Ishikawa (cell line): ENCODE results near the gene SLC25A42.

Experiments used
- CEBPB ChIP-seq: IDR thresholded peaks from 2 replicates; pipeline ENCODE4 v1.6.1; 2012
- CREB1 ChIP-seq: IDR thresholded peaks from 2 replicates; pipeline ENCODE4 v1.6.1; 2012; ENCODE audit warnings: low read depth
- EGR1 ChIP-seq: IDR thresholded peaks from 2 replicates; pipeline ENCODE4 v1.6.1; 2012
- EP300 ChIP-seq: IDR thresholded peaks from 2 replicates; pipeline ENCODE4 v1.6.1; 2012; ENCODE audit warnings: borderline replicate concordance
- FOXM1 ChIP-seq: IDR thresholded peaks from 2 replicates; pipeline ENCODE4 v1.6.1; 2012; ENCODE audit warnings: low read depth, borderline replicate concordance
- NFIC ChIP-seq: IDR thresholded peaks from 2 replicates; pipeline ENCODE4 v1.6.1; 2012
- RAD21 ChIP-seq: IDR thresholded peaks from 2 replicates; pipeline ENCODE4 v1.6.1; 2012; ENCODE audit warnings: low read depth
- REST ChIP-seq: IDR thresholded peaks from 2 replicates; pipeline ENCODE4 v1.6.1; 2012; ENCODE audit warnings: low read depth, mild to moderate bottlenecking
- TAF1 ChIP-seq: IDR thresholded peaks from 2 replicates; pipeline ENCODE4 v1.6.1; 2012; ENCODE audit warnings: low read depth, mild to moderate bottlenecking
- TCF12 ChIP-seq: IDR thresholded peaks from 2 replicates; pipeline ENCODE4 v1.6.1; 2012; ENCODE audit warnings: low read depth
- YY1 ChIP-seq: IDR thresholded peaks from 2 replicates; pipeline ENCODE4 v1.6.1; 2012; ENCODE audit warnings: low read depth
- ZBTB7A ChIP-seq: IDR thresholded peaks from 2 replicates; pipeline ENCODE4 v1.6.1; 2012; ENCODE audit warnings: low read depth
- TF ChIP-seq, protein P1 (sequence below): IDR thresholded peaks from 2 replicates; pipeline ENCODE4 v1.6.1; 2012
- TF ChIP-seq, protein P2 (sequence below): IDR thresholded peaks from 2 replicates; pipeline ENCODE4 v1.6.1; 2012

SLC25A42 gene

GRCh38 chr19:19064098-19064722 is 416 bp downstream of the SLC25A42 start:
- TF ChIP-seq ZBTB7A = peak; percentile 98; the same call in 1 of the 2 replicates
- TF ChIP-seq CEBPB = no peak

DNA sequence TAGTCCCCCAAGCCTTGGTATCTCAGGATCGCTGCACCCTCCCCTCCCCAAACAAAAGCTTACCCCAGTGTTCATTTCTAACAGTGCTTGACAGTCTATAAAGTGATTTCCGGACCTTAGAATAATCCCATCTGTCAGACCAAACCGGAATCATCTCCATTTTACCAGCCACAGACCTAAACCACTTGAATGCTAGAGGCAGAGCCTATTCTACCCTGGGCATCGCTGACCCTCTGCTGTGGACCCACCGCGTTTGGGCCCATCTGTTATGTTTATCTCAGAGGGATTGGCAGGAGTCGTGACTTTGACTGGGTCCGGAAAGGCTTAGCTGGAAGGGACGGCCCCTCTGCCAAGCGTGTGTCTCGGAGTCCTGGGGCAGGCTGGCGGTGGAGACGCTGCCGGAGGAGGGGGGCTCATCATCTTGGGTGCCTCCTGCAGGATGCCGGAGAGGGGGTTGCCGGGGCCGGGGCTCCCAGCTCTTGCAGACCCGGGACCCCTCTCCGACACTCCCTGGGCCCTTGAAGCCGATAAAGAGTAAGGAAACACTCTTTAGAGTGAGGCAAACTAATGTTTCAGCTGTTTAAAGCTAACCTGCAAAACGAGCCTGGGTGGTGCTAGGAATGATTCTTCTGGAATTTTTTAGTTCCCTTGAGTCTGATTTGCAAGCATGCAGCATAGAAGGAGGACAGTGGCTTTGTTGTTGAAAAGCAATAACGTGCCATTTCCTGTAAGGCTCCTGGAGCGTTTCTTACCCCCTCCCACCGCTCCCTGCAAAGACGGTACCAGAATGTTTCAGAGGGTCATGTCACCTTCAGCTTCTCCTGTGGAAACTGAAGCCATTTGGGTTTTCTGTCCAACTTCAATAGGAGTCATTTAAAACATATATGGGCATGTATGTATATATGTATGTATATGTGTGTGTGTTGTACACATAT is 1.3 kb downstream of the SLC25A42 start:
- TF ChIP-seq FOXM1 = no peak
- TF ChIP-seq TAF1 = no peak
- TF ChIP-seq EP300 = no peak
- no peak for TF ChIP-seq RAD21
- no peak for TF ChIP-seq NFIC
- TF ChIP-seq EGR1 = no peak
- TF ChIP-seq REST = no peak
- TF ChIP-seq ZBTB7A = no peak
- TF ChIP-seq CREB1 = no peak

GRCh38 chr19:19067276-19068072 is 3.7 kb downstream of the SLC25A42 start:
- no peak for TF ChIP-seq CREB1
- TF ChIP-seq, protein P1, sequence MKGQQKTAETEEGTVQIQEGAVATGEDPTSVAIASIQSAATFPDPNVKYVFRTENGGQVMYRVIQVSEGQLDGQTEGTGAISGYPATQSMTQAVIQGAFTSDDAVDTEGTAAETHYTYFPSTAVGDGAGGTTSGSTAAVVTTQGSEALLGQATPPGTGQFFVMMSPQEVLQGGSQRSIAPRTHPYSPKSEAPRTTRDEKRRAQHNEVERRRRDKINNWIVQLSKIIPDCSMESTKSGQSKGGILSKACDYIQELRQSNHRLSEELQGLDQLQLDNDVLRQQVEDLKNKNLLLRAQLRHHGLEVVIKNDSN = no peak
- TF ChIP-seq CEBPB = no peak
- no peak for TF ChIP-seq RAD21
- TF ChIP-seq, protein P2, sequence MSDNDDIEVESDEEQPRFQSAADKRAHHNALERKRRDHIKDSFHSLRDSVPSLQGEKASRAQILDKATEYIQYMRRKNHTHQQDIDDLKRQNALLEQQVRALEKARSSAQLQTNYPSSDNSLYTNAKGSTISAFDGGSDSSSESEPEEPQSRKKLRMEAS = no peak
- TF ChIP-seq FOXM1 = no peak
- no peak for TF ChIP-seq TCF12
- TF ChIP-seq ZBTB7A = no peak
- TF ChIP-seq EP300 = no peak
- TF ChIP-seq REST = no peak
- no peak for TF ChIP-seq TAF1
- no peak for TF ChIP-seq YY1

DNA sequence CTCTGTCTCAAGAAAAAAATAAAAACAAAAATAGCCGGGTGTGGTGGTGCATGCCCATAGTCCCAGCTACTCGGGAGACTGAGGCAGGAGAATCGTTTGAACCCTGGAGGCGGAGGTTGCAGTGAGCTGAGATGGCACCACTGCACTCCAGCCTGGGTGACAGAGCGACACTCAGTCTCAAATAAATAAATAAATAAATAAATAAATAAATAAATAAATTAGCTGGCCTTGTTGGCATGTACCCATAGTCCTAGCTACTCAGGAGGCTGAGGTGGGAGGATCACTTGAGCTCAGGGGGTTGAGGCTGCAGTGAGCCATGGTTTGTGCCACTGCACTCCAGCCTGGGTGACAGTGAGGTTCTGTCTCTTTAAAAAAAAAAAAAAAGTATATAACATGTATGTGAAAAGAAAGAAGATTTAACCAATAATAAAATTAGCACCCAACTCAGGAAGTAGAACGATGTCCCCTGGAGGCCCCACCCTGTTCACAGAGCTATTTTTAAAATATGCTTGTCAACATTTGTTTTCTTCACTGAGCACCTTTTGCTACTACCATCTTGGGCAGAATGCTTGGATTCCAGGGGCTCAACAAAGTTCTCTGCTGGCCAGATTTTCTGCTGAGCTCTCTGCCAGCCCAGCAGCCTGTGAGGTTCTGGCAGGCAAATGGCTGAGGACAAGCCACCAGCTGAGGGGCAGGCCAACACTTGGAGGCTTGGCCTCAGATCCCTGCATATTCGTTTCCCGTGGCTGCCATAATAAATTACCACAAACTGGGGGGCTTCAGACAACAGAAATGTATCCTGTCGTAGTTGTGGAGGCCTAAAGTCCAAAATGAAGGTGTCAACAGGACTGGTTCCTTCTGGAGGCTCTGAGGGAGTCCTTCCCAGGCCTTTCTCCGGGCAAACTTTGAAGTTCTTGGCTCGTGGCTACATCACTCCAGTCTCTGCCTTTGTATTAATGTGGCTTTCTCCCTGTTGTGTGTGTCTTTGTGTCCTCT is 5.2 kb downstream of the SLC25A42 start:
- TF ChIP-seq EGR1 = no peak

DNA sequence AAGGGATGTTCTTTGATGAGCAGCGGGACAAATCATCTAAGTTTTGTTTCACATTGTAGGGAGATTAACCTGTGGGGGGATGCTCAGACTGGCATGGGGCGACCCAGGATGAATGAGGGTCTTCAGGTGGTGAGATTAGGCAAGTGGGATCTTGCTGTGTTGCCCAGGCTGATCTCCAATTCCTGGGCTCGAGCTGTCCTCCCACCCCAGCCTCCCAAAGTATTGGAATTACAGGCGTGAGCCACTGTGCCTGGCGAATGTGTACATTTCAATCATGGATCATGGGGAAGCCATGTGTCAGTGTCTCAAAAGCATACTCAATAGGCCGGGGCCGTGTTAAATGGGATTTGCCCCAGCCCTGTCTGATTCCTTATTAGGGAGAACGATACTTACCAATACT is 8.1 kb downstream of the SLC25A42 start:
- TF ChIP-seq RAD21 = no peak
- no peak for TF ChIP-seq REST
- TF ChIP-seq, protein P1 = no peak
- no peak for TF ChIP-seq FOXM1
- no peak for TF ChIP-seq CEBPB
- TF ChIP-seq EP300 = no peak
- no peak for TF ChIP-seq TAF1
